Glutamatergic neuron (in vitro differentiated cells): Measurements from ENCODE around the gene TCN1. TPM values are rescaled to one million over a fixed set of nuclear protein-coding genes. Genes with fewer than 3 reads are reported as not detected.

Experiments
- DNase-seq: peaks from one replicate; pipeline ENCODE4 v3.0.0; 2022
- H3K27ac Mint-ChIP-seq: one replicate; pipeline ENCODE4 v1.8.0; 2020; ENCODE audit warnings: mild to moderate bottlenecking, mixed read lengths, inconsistent platforms; ENCODE audit not compliant: unreplicated experiment
- H3K27me3 Mint-ChIP-seq: one replicate; pipeline ENCODE4 v1.8.0; 2020; ENCODE audit warnings: mild to moderate bottlenecking, moderate library complexity, mixed read lengths, inconsistent platforms; ENCODE audit not compliant: unreplicated experiment
- H3K36me3 Mint-ChIP-seq: one replicate; pipeline ENCODE4 v1.8.0; 2020; ENCODE audit warnings: mild to moderate bottlenecking, mixed read lengths, inconsistent platforms; ENCODE audit not compliant: unreplicated experiment
- H3K4me1 Mint-ChIP-seq: one replicate; pipeline ENCODE4 v1.8.0; 2020; ENCODE audit warnings: mild to moderate bottlenecking, low read depth, mixed read lengths, inconsistent platforms; ENCODE audit not compliant: unreplicated experiment
- H3K4me3 Mint-ChIP-seq: one replicate; pipeline ENCODE4 v1.8.0; 2020; ENCODE audit warnings: mild to moderate bottlenecking, mixed read lengths, inconsistent platforms; ENCODE audit not compliant: unreplicated experiment
- H3K9me3 Mint-ChIP-seq: one replicate; pipeline ENCODE4 v1.8.0; 2020; ENCODE audit warnings: mild to moderate bottlenecking, moderate library complexity, mixed read lengths, inconsistent platforms; ENCODE audit not compliant: unreplicated experiment
- total RNA-seq: library from RNA; stranded (reverse); fragmentation: NEBNext Ultra II Directional; extraction: Animal tissue kit (Norgen Biotek cat#: 25700); gene quantifications from one replicate; pipeline ENCODE4 v1.2.1, GENCODE V29; 2021; ENCODE audit not compliant: unreplicated experiment
- TF ChIP-seq, protein P1 (sequence below): fragments of 200-600 bp; sonication (generic); IDR thresholded peaks from one replicate; pipeline ENCODE4 v1.5.0; 2021; ENCODE audit not compliant: partially characterized antibody, unreplicated experiment

The TCN1 gene
- total RNA-seq, 1 donor from 2014 or later: not detected

DNA sequence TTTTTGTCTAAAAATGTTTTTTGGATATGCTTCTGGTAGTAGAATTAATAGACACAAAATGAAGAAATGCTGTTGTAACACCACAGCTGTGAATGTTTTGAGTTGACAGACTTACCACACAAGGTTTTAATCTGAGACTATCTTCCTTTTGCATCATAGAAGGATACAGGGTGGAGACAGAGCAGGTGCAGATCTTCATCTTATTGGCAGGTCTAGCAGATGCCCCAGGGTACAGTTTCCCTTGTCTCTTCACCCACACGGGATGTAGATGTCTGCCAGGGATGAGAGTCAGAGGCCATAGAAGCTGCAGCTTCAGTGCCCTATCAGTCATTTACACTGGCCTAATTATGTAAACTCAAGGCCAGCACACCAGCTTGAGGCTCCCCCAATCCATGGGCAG is 13.3 kb upstream of the TCN1 start:
- Mint-ChIP-seq H3K36me3 (no peaks in the 10 kb centered on the region), H3K9me3 (no peaks in the 10 kb centered on the region), H3K4me1 (no peaks in the 10 kb centered on the region), H3K4me3 (no peak overlapping the region), H3K27me3 (no peaks in the 10 kb centered on the region), H3K27ac (no peak overlapping the region)
- TF ChIP-seq, protein P1, sequence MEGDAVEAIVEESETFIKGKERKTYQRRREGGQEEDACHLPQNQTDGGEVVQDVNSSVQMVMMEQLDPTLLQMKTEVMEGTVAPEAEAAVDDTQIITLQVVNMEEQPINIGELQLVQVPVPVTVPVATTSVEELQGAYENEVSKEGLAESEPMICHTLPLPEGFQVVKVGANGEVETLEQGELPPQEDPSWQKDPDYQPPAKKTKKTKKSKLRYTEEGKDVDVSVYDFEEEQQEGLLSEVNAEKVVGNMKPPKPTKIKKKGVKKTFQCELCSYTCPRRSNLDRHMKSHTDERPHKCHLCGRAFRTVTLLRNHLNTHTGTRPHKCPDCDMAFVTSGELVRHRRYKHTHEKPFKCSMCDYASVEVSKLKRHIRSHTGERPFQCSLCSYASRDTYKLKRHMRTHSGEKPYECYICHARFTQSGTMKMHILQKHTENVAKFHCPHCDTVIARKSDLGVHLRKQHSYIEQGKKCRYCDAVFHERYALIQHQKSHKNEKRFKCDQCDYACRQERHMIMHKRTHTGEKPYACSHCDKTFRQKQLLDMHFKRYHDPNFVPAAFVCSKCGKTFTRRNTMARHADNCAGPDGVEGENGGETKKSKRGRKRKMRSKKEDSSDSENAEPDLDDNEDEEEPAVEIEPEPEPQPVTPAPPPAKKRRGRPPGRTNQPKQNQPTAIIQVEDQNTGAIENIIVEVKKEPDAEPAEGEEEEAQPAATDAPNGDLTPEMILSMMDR: no peak
- no peak for DNase-seq

DNA sequence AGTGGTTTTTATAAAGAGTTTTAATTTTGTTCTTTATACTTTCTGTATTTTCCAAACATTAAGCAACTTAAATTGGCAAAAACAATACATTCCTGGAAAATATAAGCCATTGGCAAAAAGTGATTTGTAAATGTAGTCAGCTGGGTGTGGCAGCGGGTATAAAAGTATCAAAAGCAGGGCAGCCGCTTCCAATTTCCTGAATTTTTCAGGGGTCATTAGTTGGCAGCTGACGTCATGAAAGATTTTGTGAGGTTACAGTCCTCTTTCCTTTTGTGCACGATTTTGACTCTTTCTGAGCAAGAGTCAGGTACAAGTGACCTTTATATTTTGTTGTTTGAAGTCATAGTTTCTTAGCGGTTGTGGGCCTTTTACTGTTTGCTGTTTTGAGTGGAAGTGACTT is 12.3 kb upstream of the TCN1 start, which contains the start of gene OOSP3:
TSS of gene OOSP3 (plus strand) at position 208 of the 400 bp plus-strand sequence. CDS start at position 235, 27 bp downstream.
- Mint-ChIP-seq H3K4me1 (no peaks in the 10 kb centered on the region), H3K36me3 (no peaks in the 10 kb centered on the region), H3K4me3 (no peak within 1 kb of the TSS), H3K9me3 (no peaks in the 10 kb centered on the region), H3K27ac (no peak within 1 kb of the TSS), H3K27me3 (no peaks in the 10 kb centered on the region)
- DNase-seq: no peak
- TF ChIP-seq, protein P1: no peak

DNA sequence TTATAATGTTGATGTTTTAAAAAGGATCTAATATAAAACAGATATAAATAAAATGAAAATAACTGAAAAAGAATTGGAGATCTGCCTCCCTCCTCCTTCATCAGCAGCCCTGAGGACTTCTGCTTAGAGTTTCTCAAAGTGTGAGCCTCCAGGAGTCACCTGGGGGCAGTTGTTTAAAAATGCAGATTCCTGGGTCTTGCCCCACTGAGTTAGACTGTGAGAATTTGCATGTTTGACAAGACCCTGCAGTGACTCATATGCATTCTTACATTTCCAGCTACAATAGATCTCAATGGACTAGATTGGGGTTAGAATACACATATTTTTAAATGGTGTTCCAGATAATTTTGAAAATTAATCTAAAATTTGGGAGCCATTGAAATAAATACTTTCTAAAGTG is 11.5 kb upstream of the TCN1 start:
- H3K4me1 Mint-ChIP-seq: no peaks in the 10 kb centered on the region
- H3K27ac Mint-ChIP-seq: no peak overlapping the region
- H3K9me3 Mint-ChIP-seq: no peaks in the 10 kb centered on the region
- no peak overlapping the region for H3K4me3 Mint-ChIP-seq
- H3K36me3 Mint-ChIP-seq: no peaks in the 10 kb centered on the region
- TF ChIP-seq, protein P1: no peak
- DNase-seq: no peak
- no peaks in the 10 kb centered on the region for H3K27me3 Mint-ChIP-seq

DNA sequence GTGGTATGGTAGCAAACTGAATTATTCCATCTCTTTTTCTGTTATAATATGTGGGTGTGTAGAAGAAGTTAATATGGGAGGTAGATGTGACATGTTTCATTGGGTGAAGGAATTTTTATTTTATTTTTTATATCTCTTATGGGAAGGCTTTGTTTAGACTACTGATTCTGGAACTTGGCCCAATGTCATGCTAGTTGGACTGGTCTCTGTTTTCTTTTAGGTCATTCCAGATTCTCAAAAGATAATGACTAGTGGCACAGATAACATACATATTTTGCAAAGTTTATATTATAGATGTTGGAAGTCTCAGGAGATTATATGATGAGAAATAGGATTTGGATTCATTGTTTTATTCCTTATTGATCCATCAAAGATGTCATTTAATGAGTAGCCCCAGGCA is 11.0 kb upstream of the TCN1 start:
- Mint-ChIP-seq H3K27ac (no peak overlapping the region), H3K4me1 (no peaks in the 10 kb centered on the region), H3K36me3 (no peaks in the 10 kb centered on the region), H3K27me3 (no peaks in the 10 kb centered on the region), H3K4me3 (no peak overlapping the region), H3K9me3 (no peaks in the 10 kb centered on the region)
- no peak for DNase-seq
- TF ChIP-seq, protein P1: no peak

DNA sequence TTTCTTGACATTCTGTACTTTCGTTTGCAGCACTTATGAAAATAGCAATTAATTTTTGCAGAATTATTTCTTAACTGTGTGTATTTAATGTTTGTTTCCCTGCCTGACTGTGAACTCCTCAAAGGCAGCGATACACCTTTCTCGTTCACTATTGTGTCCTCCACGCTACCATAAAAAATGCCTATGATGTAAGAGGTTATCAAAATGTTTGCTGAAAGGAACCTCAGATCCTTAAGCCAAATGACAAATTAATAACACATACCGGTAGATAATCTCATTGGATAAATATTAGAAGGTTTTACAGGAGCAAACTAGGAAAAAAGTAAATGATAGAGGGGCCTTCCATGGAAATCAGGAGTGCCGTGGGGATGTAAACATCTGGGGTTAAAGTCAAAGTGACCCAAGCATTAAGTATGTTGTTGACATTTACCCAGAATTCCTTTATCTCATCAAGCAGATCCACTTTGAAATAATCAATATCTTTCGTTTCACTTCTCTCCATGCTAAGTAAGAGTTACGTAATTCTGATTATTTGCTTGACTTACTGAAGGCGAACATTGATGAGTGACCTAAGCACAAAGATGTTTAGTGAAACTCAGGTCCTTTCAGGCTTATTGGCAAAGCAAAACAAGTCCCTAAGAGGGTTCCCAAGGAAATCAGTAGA is 9.7 kb upstream of the TCN1 start:
- Mint-ChIP-seq H3K4me1 (no peaks in the 10 kb centered on the region), H3K27me3 (no peaks in the 10 kb centered on the region), H3K27ac (no peak overlapping the region), H3K36me3 (no peaks in the 10 kb centered on the region), H3K4me3 (no peak overlapping the region), H3K9me3 (no peaks in the 10 kb centered on the region)
- TF ChIP-seq, protein P1: no peak
- no peak for DNase-seq
